IPS-15b (cell line): Measurements from ENCODE around the gene SH2D7.

ENCODE experiments used
- H3K27me3 ChIP-seq: one replicate; pipeline ENCODE4 v1.6.1; 2013; ENCODE audit warnings: low read length; ENCODE audit not compliant: control insufficient read depth, insufficient read depth
- H3K36me3 ChIP-seq: one replicate; pipeline ENCODE4 v1.6.1; 2013; ENCODE audit warnings: low read length; ENCODE audit not compliant: control insufficient read depth, insufficient read depth
- H3K4me1 ChIP-seq: one replicate; pipeline ENCODE4 v1.6.1; 2013; ENCODE audit warnings: mild to moderate bottlenecking, low read length; ENCODE audit not compliant: control insufficient read depth, insufficient read depth
- H3K4me3 ChIP-seq: one replicate; pipeline ENCODE4 v1.5.1; 2013; ENCODE audit warnings: low read depth, low read length
- H3K9ac ChIP-seq: one replicate; pipeline ENCODE4 v1.6.1; 2013; ENCODE audit warnings: low read depth, mild to moderate bottlenecking, low read length
- H3K9me3 ChIP-seq: one replicate; pipeline ENCODE4 v1.6.1; 2013; ENCODE audit warnings: mild to moderate bottlenecking, low read length; ENCODE audit not compliant: control insufficient read depth, insufficient read depth

Gene SH2D7

DNA sequence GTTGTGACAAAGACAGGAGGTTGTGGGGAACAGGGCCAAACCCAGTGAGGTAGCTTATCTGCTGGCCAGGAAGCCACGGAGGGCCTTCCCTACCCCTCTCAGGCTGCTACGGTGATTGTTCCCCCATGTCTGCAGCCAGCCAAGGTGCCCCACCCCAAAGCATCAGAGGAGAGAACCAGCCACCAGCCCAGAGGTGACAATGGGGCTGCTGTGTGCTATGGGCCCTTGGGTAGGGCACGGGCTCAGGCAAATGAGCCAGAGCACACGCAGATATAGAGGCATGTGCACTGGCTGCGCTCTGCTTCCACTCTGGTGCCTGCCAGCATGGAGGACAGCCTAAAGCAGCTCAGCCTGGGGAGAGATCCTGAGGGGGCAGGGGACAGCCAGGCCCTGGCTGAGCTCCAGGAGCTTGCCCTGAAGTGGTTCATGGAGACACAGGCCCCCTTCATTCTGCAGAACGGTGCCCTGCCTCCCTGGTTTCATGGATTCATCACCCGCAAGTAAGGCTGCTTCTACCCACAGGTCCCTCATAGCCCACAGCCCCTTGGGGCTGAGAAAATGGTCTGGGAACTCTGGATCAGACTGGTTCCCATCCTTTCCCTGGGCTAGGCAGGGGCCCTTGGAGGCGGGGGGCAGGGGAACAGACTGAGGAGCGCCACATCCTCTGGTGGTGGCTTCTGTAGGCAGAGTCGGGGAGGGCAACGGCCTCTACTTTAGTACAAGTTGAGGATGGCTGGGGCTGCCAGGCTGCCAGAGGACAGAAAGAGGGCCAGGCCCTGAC, at the start of gene SH2D7:
TSS of gene SH2D7 (plus strand) at position 301 of the 781 bp plus-strand sequence. CDS start at position 325, 24 bp downstream.
- Histone ChIP-seq H3K36me3 (no peaks in the 10 kb centered on the region), H3K9ac (no peak within 1 kb of the TSS), H3K27me3 (no peaks in the 10 kb centered on the region), H3K9me3 (no peaks in the 10 kb centered on the region), H3K4me3 (no peak within 1 kb of the TSS), H3K4me1 (no peaks in the 10 kb centered on the region)

DNA sequence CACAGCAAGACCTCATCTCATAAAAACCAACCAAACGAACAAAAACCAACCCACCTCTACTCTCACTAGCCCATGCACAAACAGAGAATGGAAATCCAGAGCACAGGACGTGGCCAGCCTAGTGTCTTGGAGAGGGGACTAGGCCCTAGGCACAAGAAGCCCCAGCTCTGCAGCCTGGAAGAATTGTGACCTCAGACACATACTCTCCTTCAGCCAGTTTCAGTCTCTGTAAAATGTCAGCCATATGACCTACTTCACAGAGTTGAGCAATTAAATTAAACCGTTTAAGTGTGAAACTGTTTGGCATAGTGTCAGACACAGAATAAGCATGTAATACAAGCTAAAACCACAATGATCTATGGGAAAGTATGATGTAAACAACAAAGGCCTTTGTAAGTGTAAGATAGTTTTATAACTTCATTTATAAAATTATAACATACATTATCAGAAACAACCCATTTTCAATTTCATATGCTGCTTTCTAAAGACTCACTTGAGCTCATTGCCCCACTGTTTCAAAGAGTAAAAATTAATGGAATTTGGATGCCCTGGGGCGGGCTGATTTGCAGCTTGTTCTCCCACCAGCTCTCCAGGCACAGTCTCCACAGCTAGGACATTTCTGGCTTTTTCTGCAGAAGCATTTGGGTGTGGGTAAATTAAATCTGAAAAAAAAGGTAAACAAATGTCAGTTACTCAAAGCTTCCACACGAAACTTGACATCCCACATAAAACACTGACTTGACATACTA, 47.8 kb upstream of the SH2D7 start:
- no peaks in the 10 kb centered on the region for H3K9me3 ChIP-seq
- H3K9ac ChIP-seq = no peak overlapping the region
- no peaks in the 10 kb centered on the region for H3K4me1 ChIP-seq
- H3K27me3 ChIP-seq = no peaks in the 10 kb centered on the region
- H3K4me3 ChIP-seq = no peak overlapping the region
- H3K36me3 ChIP-seq = no peaks in the 10 kb centered on the region

DNA sequence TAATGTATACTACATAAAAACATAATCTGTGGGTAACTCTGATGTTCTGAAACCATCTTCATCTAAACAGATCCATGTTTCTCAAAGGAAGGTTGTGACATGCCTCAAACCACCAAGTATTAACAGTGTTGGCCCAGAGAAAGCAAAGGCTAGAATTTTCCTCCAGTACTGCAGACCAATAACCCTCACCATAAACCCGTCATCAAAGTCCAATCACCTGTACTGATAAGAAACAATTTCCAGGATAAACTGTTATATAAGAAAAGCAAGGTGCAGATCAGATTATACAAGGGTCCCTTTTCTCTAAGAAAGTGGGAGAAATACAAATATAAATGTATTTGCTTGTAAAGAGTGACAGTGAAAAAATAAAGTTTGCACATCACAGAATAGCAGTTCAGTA, 47.2 kb upstream of the SH2D7 start:
- Histone ChIP-seq H3K9me3 (no peaks in the 10 kb centered on the region), H3K36me3 (no peaks in the 10 kb centered on the region), H3K27me3 (no peaks in the 10 kb centered on the region), H3K4me3 (no peak overlapping the region), H3K9ac (no peak overlapping the region), H3K4me1 (no peaks in the 10 kb centered on the region)

DNA sequence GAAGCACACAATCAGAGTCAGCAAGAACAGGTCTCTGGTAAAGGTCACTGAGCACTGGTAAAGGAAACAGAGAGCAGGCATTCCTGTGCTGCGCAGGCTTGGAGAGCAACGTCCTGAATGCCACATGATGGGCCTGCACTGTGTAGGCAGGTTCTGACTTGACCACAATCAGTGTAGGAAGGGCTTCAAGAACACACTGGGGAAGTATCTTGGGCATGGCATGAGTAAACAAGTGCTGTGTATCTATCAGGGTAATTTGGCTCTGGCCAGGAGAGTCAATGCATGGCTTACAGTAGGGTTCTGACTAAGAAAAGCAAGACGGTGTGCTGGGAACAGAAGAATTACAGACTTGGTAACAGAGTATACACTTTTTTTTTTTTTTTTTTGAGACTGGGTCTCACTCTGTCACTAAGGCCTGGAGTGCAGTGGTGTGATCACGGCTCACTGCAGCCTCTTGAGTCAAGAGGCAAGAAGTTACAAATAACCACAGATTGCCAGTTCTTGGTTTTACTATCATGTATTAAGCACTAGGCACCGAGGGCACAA, 45.5 kb upstream of the SH2D7 start:
- Histone ChIP-seq H3K27me3 (no peaks in the 10 kb centered on the region), H3K36me3 (no peaks in the 10 kb centered on the region), H3K9ac (no peak overlapping the region), H3K4me3 (no peak overlapping the region), H3K4me1 (no peaks in the 10 kb centered on the region), H3K9me3 (no peaks in the 10 kb centered on the region)

DNA sequence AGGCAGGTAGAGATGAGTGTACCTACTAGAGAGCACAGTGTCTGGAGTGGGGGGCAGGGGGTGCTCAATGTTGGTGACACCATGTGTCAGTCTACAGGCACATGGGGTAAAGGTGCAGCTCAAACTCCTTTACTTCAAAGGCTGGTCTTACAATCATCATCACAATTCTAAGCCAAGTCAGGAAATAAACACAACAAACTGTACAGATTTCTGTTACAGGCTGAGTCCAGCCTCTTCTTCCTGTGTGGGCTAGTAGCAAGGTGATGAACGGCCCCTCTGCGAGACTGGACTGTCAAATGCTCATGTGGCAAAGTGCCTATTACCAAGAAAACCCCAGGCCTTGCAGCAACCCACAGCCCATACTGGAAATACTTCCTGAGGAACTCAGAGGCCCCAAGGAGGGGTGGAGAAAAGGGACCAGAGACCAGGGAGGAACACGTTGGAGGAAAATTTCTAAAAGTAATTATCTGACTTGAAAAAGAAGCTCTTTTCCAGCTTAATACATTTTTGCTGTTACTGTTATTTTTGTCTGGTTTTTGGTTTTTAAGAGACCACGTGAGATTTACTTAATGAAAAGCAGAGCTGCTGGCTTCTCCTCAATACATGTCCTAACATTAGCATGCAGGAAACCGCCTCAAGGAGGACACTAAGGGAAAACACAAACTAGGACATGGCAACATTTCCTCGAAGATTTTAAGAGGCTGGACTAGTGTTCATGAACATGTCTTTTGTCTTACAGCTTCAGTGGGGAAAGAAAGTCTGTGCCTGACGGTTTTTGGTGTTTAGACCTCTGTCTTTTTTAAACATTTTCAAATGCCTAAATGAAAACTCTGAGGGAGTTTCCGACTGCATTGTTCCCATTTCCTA, 44.4 kb upstream of the SH2D7 start:
- Histone ChIP-seq H3K4me1 (no peaks in the 10 kb centered on the region), H3K9ac (no peak overlapping the region), H3K4me3 (no peak overlapping the region)

DNA sequence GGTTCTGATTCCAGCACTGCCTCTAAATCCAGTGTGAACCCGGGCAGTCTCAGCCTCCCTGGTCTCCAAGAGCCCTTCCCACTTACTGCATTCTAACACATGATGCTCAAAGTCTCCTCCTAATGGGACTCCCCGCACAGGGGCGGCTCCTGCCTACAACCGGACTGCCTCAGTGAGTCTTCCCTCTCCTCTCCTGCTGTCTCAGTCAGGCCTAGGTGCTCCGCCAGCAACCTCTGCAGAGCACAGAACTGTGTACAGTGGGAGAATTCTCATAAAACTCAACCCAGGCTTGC, 43.8 kb upstream of the SH2D7 start:
- Histone ChIP-seq H3K4me1 (no peaks in the 10 kb centered on the region), H3K4me3 (no peak overlapping the region), H3K36me3 (no peaks in the 10 kb centered on the region), H3K9ac (no peak overlapping the region), H3K9me3 (no peaks in the 10 kb centered on the region), H3K27me3 (no peaks in the 10 kb centered on the region)

More for the DNA sequence above, 44.4 kb upstream of the SH2D7 start:
- Histone ChIP-seq H3K9me3 (no peaks in the 10 kb centered on the region), H3K27me3 (no peaks in the 10 kb centered on the region), H3K36me3 (no peaks in the 10 kb centered on the region)

DNA sequence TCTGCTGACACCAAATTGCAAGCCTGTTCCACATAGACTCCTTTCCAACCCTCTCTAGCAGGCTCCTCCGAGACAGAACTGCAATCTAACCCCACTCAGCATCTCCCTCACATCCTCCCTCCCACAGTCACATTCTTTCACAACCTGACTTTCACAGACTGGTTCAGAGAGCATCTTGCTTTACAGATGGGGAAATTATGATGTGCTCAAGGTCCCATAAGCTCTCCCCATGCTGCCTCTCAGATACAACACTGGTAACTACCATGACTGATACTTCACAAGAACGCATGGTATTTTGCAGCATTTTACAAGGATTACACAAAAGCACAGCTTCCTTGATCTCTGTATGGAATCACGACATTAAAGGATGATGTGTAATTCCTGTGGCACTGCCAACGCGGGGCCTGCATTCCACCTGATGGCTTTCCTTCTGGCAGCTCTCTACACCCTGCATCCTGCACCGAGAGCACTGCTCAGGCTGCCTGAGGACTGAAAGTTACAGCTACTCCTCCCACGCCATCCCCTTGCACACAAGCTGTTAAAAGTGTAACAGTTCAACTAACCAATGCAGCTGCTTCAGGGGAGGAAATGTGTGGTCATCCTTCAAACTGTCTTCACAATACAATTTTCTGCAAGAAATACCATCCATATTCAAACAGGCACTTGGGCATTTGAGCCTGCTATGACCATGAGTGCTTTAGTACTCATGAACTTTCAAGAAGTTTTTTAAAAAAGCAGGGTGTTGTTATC, 42.5 kb upstream of the SH2D7 start:
- Histone ChIP-seq H3K9me3 (no peaks in the 10 kb centered on the region), H3K4me3 (no peak overlapping the region), H3K27me3 (no peaks in the 10 kb centered on the region), H3K9ac (no peak overlapping the region), H3K36me3 (no peaks in the 10 kb centered on the region), H3K4me1 (no peaks in the 10 kb centered on the region)

DNA sequence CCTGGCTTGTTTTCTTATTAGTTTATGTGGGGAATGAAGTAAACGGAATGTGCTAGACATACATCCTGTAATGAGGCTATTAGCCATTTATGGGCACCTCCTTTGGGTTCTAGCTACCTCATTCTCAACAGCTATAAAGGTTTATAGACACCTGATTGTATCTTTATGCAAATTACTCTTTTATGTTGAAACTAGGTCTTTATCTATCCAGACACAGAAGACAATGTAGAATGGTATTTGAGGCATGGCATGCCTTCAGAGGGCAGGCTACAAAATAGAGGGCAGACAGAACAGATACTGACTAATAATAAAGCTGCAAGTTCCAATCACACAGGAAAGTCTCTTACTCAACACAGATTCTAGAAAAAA, 41.9 kb upstream of the SH2D7 start:
- H3K36me3 ChIP-seq = no peaks in the 10 kb centered on the region
- H3K9me3 ChIP-seq = no peaks in the 10 kb centered on the region
- H3K4me1 ChIP-seq = no peaks in the 10 kb centered on the region

DNA sequence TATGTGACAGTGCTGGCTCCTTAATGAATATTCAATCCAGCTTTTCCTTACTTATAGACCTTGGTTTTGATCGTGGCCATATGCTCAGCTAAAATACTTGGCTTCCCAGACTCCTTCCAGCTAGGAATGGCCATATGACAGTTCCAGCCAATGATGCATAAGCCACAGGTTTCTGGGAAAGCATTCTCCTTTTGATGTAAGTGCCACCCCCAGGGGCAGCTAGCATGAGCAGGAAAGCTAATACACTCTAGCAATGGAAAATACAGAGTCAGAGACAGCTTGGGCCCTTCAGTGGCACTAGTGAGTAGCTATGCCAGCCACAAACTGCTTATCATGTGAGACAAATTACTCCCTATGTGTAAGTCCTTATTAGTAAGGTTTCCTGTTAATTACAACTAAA, 41.5 kb upstream of the SH2D7 start:
- Histone ChIP-seq H3K9ac (no peak overlapping the region), H3K4me3 (no peak overlapping the region), H3K36me3 (no peaks in the 10 kb centered on the region), H3K27me3 (no peaks in the 10 kb centered on the region), H3K4me1 (no peaks in the 10 kb centered on the region), H3K9me3 (no peaks in the 10 kb centered on the region)

More for the DNA sequence above, 41.9 kb upstream of the SH2D7 start:
- Histone ChIP-seq H3K4me3 (no peak overlapping the region), H3K9ac (no peak overlapping the region), H3K27me3 (no peaks in the 10 kb centered on the region)

DNA sequence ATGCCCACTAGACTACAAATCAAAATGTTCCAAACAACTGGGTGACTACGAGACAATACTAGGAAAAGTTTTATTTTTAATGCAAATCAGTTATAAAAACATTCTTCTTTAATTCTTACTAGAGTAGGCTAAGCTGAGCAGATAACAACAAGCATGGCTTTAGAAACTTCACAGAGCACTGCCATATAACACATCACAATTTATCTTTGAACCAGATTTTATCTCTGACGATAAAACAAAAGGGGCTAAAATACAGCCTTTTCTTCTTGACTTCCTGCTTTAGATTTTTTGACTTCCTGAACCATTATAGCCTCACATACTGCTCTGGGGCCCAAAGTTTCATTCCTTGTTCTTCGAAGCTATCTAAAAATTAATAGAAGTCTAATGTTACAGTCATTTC, 40.8 kb upstream of the SH2D7 start:
- H3K36me3 ChIP-seq = no peaks in the 10 kb centered on the region
- no peaks in the 10 kb centered on the region for H3K9me3 ChIP-seq
- H3K4me1 ChIP-seq = no peaks in the 10 kb centered on the region
- no peak overlapping the region for H3K4me3 ChIP-seq
- H3K9ac ChIP-seq = no peak overlapping the region
- no peaks in the 10 kb centered on the region for H3K27me3 ChIP-seq

DNA sequence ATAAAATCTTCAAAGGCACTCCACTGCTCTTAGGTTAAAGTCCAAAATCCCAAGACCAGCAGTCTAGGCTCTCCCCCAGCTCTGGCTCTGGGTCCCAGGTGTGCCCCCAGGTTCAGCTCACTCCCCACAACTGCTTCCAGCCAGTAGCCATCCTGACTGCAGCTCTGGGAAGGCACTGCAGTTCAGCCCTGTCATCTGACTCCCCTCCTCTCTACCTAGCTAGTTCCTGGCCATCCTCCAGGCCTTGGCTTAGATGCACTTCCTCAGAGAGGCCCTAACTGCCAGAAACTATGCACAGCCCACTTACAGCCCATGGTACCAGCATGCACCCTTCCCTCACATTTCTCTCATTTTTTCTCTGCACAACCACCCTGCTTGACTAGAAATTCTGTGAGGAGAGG, 40.4 kb upstream of the SH2D7 start:
- no peak overlapping the region for H3K9ac ChIP-seq
- H3K4me1 ChIP-seq = no peaks in the 10 kb centered on the region
- H3K4me3 ChIP-seq = no peak overlapping the region
- no peaks in the 10 kb centered on the region for H3K36me3 ChIP-seq
- no peaks in the 10 kb centered on the region for H3K9me3 ChIP-seq
- no peaks in the 10 kb centered on the region for H3K27me3 ChIP-seq
